OCI-LY1 (cell line): ENCODE results near the gene MPST.

ENCODE experiments used
- CTCF ChIP-seq: fragments of 200-600 bp; sonication (generic), shearing (Covaris generic); IDR thresholded peaks from 2 replicates; pipeline ENCODE4 v1.5.1; 2017; ENCODE audit warnings: mild to moderate bottlenecking, antibody characterized with exemption, low read length, moderate library complexity, mixed read lengths
- EZH2 ChIP-seq: fragments of 200-600 bp; sonication (generic), shearing (Covaris generic); IDR thresholded peaks from 2 replicates; pipeline ENCODE4 v1.8.0; 2017; ENCODE audit warnings: borderline replicate concordance, mixed run types, mild to moderate bottlenecking, antibody characterized with exemption, low read length, moderate library complexity, mixed read lengths

- no peak for TF ChIP-seq CTCF
- TF ChIP-seq EZH2: no peak
Measured at GRCh38 chr22:36979016-36979910, 40.3 kb upstream of the MPST start.
